ENCODE data around the gene SLMAP. TPM values are rescaled to one million over a fixed set of nuclear protein-coding genes. Genes with fewer than 3 reads are reported as not detected.
"Not testable (repeated sequence)": the region's sequence is repeated elsewhere in the genome, so short reads cannot be mapped to it uniquely, and the experiment has no call there.

Gene SLMAP
- total RNA-seq, 1 experiment from 2014 or later = 25.7 TPM

DNA sequence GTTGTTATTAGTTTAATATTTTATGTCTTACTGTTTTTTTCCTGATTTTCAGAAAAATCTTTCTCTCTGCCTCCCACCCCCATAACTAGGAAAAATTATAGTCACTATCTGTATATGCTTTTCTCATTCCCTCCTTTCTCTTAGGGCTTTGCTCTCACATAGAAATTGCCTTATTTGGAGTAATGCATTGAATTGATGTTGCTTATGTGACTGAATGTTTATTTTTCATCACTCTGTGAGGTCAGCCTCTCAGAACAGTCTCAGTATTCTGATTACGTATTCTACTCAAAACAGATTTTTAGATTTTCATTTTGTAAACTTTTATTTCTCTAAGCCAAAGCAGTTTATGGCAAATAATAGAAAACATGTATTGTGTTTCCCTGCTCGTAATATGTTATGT is 121.0 kb downstream of the SLMAP start:
- H3K9me3 ChIP-seq = no peaks in the 10 kb centered on the region
- peaks cover 3% of the 10 kb centered on the region; the same call in 1 of the 2 replicates for H3K36me3 ChIP-seq
- no peak overlapping the region for H3K4me3 ChIP-seq
- no peaks in the 10 kb centered on the region for H3K27me3 ChIP-seq
- DNase-seq = no peak

DNA sequence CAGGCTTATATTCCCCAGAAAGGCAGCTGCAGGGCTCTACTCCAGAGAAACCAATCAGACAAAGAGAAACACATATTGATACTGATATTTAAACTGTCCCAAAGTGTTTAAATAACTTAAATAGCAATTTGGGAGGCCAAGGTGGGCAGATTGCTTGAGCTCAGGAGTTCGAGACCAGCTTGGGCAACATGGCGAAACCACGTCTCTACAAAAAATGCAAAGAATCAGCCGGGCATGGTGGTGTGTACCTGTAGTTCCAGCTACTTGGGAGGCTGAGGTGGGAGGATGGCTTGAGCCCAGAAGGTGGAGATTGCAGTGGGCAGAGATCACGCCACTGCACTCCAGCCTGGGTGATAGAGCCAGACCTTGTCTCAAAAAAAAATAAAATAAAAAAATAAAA is 128.3 kb downstream of the SLMAP start:
- not testable (repeated sequence) for H3K4me3 ChIP-seq, DNase-seq, H3K9me3 ChIP-seq, H3K36me3 ChIP-seq, H3K27me3 ChIP-seq

DNA sequence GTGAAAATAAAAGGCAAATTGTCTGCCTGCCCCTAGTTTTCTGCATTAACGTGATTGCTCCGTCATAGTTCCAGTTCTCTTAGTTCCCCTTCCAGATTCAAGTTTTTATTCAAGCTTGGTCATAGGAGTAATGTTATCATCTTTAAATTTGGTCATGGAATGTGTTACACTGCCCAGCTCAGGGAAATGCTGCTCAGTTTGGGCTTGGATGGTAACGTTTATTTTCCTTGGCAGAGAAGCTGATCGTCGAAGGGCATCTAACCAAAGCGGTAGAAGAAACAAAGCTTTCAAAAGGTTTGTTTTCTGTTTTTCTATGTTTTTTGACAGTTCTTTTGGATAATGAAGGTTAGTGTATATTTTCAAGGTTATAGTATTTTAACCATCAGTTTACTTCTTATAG is 133.7 kb downstream of the SLMAP start:
- H3K9me3 ChIP-seq = no peaks in the 10 kb centered on the region
- peak; percentile 0 for DNase-seq
- H3K27me3 ChIP-seq = no peaks in the 10 kb centered on the region
- no peaks in the 10 kb centered on the region for H3K36me3 ChIP-seq
- H3K4me3 ChIP-seq = no peak overlapping the region

DNA sequence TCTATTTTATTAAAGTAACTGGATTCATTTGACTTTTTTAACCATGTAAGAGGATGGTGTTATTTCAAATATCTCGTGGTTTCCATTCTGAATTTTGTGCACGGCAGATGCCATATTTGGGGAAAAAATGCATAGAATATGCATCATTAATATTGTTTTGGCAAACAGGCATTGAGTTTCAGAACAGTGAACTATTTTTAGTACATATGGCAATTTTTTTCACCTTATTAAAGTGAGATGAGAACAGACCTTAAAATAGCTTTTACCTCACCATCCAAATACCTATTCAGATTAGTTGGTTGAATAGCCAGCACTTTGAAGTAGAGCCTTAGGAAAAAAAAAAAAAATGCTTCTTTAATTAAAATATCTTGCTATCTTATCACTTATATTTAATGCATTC is 134.8 kb downstream of the SLMAP start:
- H3K36me3 ChIP-seq = no peaks in the 10 kb centered on the region
- H3K4me3 ChIP-seq = no peak overlapping the region
- no peaks in the 10 kb centered on the region for H3K9me3 ChIP-seq
- no peaks in the 10 kb centered on the region for H3K27me3 ChIP-seq
- DNase-seq = no peak

DNA sequence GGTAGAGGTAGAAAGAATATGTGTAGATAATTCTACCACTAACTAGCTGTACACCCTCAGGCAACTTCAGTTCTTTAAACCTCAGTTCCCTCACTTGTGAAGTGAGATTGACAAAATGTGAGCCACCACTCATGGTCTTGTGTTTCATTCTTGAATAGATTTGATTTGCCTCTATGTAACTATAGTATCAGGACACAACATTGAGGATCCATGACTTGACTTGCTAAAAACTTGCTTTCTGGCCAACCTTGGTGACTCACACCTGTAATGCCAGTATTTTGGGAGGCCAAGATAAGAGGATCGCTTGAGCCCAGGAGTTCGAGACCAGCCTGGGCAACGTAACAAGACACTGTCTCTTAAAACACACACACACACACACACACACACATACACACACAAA is 136.3 kb downstream of the SLMAP start:
- no peak overlapping the region for H3K4me3 ChIP-seq
- DNase-seq = peak; percentile 30
- H3K27me3 ChIP-seq = no peaks in the 10 kb centered on the region
- no peaks in the 10 kb centered on the region for H3K9me3 ChIP-seq
- H3K36me3 ChIP-seq = no peaks in the 10 kb centered on the region

DNA sequence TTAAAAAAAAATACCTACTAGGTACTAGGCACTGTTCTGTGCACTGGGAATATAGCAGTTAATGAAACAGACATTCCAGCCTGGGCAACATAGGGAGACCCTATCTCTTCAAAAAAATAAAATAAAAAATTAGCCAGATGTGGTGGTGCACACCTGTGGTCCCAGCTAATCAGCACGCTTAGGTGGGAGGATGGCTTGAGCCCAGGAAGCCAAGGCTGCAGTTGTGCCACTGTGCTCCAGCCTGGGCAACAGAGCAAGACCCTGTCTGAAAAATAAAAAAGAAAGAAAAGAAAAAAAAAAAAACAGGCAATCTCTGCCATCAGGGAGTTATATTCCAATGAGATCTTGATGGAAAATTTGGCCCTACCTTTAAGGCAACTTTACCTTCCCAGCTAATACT is 137.0 kb downstream of the SLMAP start:
- no peaks in the 10 kb centered on the region for H3K36me3 ChIP-seq
- no peak for DNase-seq
- no peak overlapping the region for H3K4me3 ChIP-seq
- H3K27me3 ChIP-seq = no peaks in the 10 kb centered on the region
- no peaks in the 10 kb centered on the region for H3K9me3 ChIP-seq

DNA sequence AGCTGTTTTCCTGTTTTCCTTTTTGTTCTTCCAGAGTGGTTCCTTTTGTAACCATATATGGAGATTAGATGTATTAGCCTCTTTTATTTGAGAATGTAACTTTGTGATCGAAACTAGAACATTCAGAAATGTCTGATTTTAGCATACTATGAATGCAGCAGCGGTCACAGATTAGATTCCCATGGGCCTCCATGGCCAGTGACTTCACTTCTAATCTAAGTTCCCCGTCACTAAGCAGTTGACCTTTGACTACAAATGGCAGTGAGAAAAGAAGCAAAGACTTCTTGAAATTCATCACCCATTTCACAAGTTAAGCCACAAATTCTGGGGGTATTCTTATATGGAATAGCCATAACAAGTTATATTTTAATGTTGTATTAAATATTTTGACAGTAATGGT is 137.6 kb downstream of the SLMAP start:
- Histone ChIP-seq H3K9me3 (no peaks in the 10 kb centered on the region), H3K27me3 (no peaks in the 10 kb centered on the region), H3K36me3 (no peaks in the 10 kb centered on the region; the same call in 1 of the 2 replicates), H3K4me3 (no peak overlapping the region)
- DNase-seq = no peak

DNA sequence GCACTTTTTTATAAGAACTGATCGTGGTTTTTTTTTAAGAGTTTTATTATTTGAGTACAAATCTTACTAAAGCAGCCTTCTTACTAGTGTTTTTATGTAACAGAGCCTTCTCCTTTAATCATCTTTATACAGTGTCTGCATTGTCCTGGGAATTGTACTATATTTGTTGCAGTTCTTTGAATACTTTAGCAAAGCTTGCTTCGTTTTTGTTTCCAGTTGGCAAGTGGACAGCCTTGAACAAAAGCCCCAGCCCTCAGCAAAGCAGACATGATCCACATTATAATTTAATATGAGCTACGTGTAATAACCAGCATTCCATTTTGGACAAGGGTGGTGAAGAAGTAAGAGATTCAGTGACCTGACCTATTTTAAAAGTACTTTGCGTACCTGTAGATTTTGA is 139.9 kb downstream of the SLMAP start:
- DNase-seq = no peak
- Histone ChIP-seq H3K4me3 (no peak overlapping the region), H3K36me3 (no peaks in the 10 kb centered on the region; the same call in 1 of the 2 replicates), H3K9me3 (no peaks in the 10 kb centered on the region), H3K27me3 (no peaks in the 10 kb centered on the region)

DNA sequence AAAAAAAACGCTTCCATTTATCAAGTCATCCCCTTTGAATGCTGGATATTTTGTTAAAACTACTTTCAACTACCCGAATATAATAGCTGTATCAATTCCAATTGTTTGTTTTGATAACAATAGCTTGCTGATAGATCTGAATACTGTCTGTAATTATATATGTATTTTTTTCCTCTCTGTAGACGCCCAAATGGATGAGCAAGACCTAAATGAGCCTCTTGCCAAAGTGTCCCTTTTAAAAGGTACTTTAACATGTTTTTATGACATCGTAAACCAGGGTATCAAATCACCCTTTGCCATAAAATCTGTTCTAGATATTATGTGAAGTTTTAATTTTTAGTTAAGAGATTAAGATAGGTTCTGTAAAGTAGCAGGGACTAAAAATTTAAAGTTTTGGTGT is 140.6 kb downstream of the SLMAP start:
- Histone ChIP-seq H3K4me3 (no peak overlapping the region), H3K27me3 (no peaks in the 10 kb centered on the region), H3K9me3 (no peaks in the 10 kb centered on the region), H3K36me3 (no peaks in the 10 kb centered on the region; the same call in 1 of the 2 replicates)
- no peak for DNase-seq

DNA sequence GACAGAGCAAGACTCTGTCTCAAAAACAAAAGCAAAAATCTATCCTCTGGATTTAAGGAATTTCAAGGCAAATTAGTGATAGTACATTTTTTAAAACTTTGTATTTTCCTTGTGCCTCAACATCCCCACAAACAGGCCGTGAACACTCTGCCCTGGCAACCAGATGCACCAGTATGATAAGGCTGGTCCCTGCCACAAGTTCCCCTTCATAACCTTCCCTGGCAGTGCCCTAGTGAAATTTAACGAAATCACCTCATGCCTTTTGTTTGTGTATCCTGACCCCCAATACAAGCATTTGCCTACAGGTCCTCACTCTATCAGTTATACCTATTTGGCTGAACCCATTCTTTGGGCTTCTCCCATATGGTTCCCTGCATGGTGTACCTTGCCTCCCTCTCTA is 144.7 kb downstream of the SLMAP start:
- no peak for DNase-seq
- Histone ChIP-seq H3K4me3 (no peak overlapping the region), H3K27me3 (no peaks in the 10 kb centered on the region), H3K9me3 (no peaks in the 10 kb centered on the region), H3K36me3 (no peaks in the 10 kb centered on the region; the same call in none of the 2 replicates)

DNA sequence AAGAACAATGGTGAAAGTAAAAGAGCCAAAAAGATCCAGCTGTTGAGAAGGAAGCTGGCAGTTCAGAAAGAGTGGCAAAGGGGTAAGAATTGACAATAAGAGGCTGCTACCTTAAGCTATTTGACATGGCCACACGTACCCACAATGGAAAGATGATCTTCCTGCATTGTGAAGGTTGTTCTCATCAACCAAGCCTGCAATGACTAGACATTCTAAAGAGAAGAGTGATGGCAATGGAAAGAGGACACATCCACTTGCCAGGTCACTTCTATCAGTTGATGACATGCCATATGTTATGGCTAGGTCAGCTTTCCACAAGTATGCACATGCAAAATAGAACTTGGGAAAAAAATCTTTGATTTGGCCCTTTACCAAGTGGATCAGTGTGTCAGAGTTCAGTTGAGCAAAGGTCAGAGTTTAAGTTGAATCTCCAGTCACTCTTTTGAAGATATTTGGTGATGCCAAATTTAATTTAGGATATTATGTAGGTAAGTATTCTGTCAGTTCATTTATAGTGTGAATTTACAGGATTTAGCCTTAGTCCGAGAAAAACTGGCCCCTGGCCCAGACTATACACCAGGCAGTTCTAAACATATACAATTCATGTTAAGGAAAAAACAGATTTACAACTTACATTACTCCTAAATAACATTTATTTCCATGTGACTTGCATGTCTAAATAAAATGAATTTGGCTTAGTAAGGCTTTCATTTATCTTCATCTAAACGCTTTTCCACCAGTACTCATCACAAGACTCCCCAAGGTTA is 147.2 kb downstream of the SLMAP start:
- Histone ChIP-seq H3K9me3 (no peaks in the 10 kb centered on the region), H3K27me3 (no peaks in the 10 kb centered on the region), H3K36me3 (peaks cover 6% of the 10 kb centered on the region), H3K4me3 (no peak overlapping the region)
- DNase-seq = no peak

DNA sequence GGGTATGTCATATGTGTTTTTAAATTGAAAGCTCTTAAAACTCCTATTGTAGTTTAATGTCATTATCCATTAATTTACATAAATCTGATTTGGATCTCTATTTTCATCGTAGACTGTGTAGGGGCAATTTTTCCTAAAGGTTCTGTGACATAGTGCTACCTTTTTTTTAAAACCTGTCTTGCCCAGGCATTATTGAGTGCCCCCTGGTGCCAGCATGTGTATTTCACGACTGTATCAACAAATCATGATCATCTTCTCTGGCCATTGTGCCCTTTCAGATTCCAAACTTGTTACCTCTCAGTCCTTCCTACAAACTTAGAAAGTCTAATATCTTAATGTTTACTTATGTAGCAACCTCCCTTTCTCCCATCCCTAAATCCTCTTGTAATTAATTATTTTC is 154.9 kb downstream of the SLMAP start:
- peak; percentile 1 for DNase-seq
- Histone ChIP-seq H3K9me3 (no peaks in the 10 kb centered on the region), H3K36me3 (peaks cover 14% of the 10 kb centered on the region), H3K4me3 (no peak overlapping the region), H3K27me3 (no peaks in the 10 kb centered on the region)

DNA sequence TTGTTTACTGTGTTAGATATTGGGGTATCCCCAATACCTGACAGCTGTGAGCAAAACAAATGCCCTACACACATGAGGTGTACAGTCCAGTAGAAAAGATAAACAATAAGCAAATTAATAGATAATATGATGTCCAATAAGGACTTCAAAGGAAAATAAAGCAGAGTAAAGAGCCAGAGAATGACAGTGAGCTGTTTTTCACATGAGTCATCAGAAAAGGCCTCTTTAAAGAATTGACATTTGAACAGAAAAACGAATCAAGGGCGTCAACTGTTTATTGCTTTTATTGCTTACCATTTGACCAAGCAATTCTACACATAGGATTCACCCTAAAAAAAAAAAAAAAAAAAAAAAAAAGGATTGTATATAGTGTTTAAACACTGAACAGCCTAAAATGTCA is 155.5 kb downstream of the SLMAP start:
- DNase-seq = no peak
- H3K27me3 ChIP-seq = no peaks in the 10 kb centered on the region
- no peak overlapping the region for H3K4me3 ChIP-seq
- peaks cover 16% of the 10 kb centered on the region for H3K36me3 ChIP-seq
- H3K9me3 ChIP-seq = no peaks in the 10 kb centered on the region

DNA sequence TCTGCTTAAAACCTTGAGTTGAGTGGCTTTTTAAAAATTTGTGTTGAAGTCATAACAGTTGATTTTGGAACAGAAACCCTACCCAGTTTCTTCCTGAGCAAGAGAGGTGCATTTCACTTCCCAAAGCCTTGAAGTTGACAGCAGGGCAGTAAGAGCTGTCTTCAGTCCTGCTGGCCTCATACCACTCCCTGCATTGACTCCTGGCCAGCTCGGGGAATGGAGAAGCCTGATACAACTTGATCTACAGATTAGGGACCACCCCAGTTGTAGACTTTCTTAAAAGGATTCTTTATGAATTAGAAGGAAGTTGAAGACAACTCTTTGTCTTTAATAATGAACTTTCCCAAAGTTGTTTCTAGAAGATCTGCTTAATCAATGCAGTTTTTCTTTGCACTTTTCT is 161.5 kb downstream of the SLMAP start:
- Histone ChIP-seq H3K4me3 (no peak overlapping the region), H3K36me3 (peaks cover 14% of the 10 kb centered on the region), H3K9me3 (no peaks in the 10 kb centered on the region), H3K27me3 (no peaks in the 10 kb centered on the region)
- DNase-seq = no peak

DNA sequence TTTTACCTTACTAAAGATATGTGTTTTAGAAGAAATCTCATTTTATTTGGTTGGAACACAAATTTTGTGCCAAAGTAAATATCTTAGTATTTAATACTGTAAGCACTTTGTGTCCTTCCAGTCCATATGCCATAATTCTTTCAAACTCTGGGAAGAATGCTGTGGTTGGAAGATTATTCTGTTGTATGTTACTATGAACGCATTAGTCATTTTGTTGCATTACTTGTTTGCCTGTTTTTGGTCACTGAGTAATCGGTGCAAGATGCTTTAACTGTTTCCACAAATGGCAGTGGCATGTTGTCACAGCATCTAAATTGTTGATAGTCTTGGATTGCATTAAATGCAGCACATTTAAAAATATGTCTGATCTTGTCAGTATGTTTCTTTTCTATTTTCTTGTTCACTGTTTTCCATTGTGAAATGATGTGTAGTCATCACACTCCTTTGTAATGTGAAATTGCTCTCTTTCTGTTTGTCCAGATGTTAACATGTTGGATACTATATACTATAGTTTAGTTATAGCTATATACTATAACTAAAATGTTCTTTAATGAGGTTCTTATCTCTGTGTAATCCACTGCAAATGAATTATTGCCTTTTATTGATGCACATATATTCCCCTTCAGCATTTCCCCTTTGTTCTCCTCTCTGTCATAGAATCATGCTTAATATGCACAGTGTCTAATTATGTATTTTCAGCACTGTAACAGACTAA is 162.2 kb downstream of the SLMAP start:
- no peaks in the 10 kb centered on the region for H3K9me3 ChIP-seq
- peak; percentile 0 for DNase-seq
- peaks cover 14% of the 10 kb centered on the region for H3K36me3 ChIP-seq
- no peaks in the 10 kb centered on the region for H3K27me3 ChIP-seq
- no peak overlapping the region for H3K4me3 ChIP-seq

DNA sequence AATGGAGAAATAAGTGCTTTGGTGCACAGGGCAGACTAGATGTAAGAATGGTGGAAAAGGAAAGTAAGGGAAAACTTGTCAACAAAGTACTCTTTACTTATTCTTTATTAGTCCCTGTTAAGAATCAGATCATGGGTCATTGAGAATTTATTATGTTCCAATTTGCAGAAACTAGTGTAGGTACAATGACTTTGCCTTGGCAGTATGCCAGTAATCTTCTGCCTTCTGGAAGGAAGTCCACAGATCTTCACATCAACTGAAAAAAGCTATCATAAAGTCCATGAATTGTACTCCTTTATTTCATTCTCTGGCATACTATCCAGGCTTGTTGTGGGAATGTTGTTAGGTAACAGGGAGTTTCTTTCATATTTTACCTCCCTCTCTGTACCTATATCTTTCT is 163.9 kb downstream of the SLMAP start:
- H3K36me3 ChIP-seq = peaks cover 14% of the 10 kb centered on the region
- no peak overlapping the region for H3K4me3 ChIP-seq
- no peak for DNase-seq
- H3K9me3 ChIP-seq = no peaks in the 10 kb centered on the region
- no peaks in the 10 kb centered on the region for H3K27me3 ChIP-seq

DNA sequence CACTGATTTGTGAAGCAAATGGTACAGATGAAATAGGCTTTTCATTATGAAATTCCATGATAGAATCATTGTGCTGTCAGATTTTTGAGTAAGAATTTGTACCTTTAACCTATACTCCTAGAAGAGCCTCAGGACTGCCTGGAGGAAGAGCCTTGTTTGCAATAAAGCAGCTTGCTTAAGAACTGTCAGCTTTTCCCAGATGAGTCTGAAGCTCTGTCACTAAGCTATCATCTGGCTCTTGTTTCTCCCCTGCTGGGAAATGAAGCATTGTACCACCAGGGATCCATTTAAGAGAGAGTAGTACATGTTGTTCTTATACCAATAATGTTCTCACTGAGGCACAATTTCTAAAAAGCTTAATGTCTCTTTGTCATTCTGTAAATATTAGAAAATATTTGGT is 167.0 kb downstream of the SLMAP start:
- Histone ChIP-seq H3K36me3 (no peaks in the 10 kb centered on the region; the same call in 1 of the 2 replicates), H3K4me3 (no peak overlapping the region), H3K27me3 (no peaks in the 10 kb centered on the region), H3K9me3 (no peaks in the 10 kb centered on the region)
- DNase-seq = no peak

DNA sequence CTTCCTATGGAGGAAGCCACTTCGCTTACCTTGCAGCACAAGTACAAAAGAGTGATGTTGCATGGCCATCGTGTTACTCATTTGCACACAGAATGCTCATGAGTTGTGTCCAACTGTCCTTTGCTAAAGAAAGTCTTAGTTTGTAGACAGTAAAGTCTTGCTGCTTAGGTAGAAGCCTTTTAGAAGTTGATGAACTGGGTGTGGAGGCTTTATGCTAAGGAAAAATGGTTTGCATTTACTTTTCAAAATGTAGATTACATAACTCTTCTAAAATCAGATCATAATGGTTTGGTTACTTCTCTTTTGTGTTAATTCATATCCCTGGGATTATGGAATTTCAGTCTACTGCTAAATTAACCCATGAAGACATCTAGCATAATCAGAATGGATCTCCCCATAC is 167.6 kb downstream of the SLMAP start:
- Histone ChIP-seq H3K27me3 (no peaks in the 10 kb centered on the region), H3K4me3 (no peak overlapping the region), H3K36me3 (no peaks in the 10 kb centered on the region; the same call in none of the 2 replicates), H3K9me3 (no peaks in the 10 kb centered on the region)
- DNase-seq = no peak
